NCI-H510A (cell line): Measurements from ENCODE around the gene GPSM1.

ENCODE experiments used
- DNase-seq: peaks from one replicate; lab custom pipeline; 2025; lab: John Stamatoyannopoulos, UW

GPSM1 gene, protein sequence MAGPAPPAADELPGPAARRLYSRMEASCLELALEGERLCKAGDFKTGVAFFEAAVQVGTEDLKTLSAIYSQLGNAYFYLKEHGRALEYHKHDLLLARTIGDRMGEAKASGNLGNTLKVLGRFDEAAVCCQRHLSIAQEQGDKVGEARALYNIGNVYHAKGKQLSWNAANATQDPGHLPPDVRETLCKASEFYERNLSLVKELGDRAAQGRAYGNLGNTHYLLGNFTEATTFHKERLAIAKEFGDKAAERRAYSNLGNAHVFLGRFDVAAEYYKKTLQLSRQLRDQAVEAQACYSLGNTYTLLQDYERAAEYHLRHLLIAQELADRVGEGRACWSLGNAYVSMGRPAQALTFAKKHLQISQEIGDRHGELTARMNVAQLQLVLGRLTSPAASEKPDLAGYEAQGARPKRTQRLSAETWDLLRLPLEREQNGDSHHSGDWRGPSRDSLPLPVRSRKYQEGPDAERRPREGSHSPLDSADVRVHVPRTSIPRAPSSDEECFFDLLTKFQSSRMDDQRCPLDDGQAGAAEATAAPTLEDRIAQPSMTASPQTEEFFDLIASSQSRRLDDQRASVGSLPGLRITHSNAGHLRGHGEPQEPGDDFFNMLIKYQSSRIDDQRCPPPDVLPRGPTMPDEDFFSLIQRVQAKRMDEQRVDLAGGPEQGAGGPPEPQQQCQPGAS

DNA sequence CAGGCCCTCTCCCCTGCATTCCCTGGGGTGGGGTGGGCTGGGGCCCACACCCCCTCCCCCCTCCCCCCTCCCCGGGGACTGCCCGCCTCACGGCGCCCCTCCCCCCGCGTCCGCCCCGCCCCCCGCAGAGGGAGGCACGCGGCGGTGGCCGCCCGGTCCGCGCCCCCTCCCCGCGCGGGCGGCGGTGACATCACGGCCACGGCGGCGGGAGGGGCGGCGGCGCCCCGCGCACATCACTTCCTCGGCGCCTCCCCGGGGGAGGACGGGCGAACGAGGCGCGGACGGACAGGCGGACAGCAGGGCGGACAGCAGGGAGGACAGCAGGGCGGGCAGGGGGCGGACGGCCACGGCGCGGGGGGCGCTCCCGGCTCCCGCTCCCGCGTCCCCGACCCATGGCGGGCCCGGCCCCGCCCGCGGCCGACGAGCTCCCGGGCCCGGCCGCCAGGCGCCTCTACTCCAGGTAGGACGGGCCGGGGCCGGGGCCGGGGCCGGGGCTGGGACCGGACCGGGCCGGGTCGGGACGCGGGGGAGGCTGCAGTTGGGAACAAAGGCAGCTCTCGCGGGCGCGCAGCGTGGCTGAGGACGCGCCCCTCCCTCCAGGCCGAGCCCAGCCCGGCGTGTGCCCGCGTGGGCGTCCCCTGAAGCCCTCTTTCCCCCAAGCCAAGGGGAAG is at the start of gene GPSM1:
TSS of gene GPSM1 (plus strand) at position 236 of the 671 bp plus-strand sequence. CDS start at position 393, 157 bp downstream.
- no peak for DNase-seq

DNA sequence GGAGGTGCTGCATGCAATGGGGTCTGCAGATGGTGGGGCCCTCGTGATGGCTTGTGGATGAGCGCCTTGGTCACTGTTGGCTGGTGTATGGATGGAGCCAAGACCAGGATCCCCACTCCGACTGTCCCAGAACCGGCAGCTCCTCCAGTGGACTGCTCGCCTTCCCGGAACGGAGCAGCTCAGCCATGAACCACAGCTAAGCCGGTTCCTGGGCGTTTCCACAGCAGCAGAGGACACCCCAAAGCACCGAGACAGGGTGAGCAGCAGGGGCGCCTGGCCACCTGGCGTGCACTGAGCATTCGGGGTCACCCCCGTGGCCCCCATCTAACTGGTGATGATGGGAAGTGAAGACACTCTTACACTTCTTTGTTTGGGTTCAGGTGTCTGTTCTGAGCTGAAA is 49.6 kb upstream of the GPSM1 start:
- no peak for DNase-seq

DNA sequence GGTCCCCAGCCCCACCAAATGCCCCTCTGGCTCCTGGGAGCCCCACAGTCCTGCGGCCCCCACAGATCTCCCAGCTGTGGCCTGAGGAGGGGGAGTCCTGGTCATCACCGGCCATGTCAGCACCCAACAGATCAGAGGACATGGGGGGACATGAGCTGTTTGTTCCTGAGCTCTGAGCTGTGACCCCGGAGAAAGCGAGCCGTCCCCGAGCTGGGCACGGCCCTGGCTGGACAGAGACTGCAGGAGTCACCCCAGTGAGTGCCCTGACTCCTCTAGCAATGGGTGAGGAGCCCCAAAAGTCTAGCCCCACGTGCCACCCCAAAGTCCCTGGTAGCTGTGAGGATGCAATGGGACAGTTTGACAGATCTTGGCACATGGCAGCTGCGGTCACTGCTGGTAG is 49.1 kb upstream of the GPSM1 start:
- DNase-seq, result no peak

DNA sequence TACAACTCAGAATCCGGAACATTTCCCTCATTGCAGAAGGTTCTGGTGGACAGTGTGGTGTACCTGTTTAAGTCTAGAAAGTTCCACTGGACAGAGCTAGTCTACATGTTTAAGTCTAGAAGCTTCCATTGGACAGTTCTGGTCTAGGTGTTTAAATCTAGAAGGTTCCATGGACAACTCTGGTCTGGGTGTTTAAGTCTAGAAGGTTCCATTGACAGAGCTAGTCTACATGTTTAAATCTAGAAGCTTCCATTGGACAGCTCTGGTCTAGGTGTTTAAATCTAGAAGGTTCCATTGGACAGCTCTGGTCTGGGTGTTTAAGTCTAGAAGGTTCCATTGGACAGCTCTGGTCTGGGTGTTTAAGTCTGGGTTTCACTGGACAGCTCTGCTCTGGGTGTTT is 48.4 kb upstream of the GPSM1 start:
- DNase-seq, result no peak

DNA sequence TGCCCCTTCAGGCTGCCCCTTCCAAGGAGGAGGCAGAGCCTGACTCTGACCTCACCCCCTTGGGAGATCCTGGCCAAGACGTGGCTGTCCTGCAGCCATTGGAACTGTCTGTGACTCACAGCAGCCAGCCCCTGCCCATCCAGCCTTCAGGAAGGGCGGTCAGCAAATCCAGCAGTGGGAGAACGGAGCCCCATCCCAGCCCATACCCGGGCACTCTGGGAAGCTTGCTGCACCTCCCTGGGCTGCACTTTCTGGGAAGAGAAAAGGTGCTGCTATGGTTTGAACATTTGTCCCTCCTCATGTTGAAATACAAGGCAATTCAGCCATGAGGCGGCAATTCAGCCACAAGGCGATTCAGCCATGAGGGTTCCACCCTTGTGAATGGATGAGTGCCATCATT is 47.9 kb upstream of the GPSM1 start:
- no peak for DNase-seq

DNA sequence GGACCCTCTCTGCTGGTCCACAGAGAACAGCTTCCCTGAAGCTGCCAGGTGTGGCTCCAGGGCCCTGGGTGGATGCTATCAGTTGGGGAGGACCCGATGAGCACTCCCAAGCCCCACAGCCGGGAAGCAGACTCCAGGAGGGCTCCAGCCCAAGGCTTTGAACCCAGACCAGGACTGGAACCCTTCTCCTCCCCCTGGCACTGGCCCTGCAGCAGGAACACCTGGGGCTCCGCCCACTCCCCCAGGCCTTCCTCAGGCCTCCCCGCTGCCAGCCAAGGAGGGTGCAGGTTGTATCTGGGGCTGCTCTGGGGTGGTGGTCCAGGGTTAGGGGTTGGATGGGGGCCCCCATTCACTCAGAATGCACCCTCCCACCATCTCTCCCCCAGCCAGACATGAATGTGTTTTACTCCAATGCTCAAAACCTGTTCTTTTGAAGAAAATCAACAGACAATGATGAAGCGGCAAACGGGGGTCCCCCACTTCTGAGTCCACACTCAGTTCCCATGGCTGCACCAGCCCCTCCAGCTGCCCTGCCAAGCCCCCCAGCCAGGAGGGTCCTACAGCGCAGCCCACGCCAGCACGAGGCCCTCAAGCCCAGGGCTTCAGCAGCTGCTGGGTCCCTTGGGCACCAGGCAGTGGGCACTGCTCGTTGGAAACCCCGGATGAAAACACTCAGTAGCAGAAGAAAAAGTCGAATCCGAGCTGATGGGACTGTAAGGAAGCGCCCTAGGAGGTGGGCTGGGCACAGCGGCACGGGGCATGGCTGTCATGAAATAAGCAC is 46.6 kb upstream of the GPSM1 start:
- DNase-seq, result no peak

DNA sequence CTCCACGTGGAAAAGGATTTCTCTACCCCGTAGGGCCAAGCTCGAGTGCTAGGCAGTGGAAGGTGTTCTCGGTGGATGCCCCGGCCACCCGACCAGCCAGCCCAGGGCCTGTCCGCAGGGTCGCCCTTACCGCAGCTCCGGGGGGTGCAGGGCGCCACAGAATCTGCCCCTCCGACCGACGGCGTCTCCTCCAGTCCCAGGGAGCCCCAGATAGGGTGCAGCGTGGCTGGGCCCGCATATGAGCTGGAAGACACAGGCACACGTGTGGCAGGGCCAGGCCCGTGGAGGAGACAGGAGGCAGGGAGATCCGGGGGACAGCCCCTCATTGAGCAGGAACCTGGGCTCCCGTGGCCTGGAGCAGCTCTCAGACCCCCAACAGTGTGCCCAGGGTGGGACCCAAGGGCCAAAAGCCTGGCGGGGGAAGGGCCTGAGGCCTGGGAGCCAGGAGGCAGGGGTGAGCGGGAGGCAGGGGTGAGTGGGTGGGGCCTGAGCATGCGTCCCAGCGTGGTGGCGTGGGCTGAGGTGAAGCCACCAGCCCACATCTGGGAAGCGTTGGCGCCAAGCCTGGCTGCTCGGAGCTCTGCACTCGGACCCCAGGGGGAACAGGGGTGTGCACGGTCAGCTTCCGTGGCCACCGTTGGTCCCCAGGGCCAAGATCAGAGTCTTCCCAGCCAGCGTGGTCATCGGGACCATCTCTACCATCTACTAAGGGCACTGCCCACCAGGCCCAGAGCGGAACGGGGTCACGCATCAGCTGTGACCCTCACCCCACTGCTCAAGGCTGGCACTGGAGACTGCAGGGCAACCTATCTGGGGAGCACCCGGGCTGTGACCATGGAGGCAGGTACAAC is 45.7 kb upstream of the GPSM1 start:
- no peak for DNase-seq

DNA sequence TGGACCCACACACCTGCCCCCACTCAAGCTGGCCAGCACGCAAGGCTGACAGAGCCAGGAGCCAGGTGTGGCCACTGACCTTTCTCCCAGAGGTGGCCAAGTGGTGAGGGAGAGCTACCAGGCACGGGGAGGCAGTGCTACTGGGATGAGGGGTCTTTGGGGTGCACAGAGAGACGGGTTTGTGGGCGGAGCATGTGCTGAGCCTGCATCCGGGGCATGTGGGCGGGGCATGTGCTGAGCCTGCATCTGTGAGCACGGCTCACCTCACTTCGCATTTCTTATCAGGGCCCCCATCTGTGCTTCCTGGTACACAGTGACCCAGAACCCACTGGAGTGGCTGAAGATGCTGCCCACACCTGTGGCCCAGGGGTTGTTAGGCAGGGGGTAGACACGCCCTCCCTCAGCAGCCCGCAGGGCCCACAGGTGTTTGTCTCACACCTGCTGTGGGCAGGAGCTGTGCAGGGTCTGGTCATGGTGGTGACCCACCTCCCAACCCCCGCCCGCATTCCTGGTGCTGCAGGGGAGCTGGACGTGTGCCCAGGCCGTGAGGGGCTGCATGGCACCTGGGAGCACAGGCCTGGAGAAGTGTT is 45.0 kb upstream of the GPSM1 start:
- DNase-seq, result no peak

DNA sequence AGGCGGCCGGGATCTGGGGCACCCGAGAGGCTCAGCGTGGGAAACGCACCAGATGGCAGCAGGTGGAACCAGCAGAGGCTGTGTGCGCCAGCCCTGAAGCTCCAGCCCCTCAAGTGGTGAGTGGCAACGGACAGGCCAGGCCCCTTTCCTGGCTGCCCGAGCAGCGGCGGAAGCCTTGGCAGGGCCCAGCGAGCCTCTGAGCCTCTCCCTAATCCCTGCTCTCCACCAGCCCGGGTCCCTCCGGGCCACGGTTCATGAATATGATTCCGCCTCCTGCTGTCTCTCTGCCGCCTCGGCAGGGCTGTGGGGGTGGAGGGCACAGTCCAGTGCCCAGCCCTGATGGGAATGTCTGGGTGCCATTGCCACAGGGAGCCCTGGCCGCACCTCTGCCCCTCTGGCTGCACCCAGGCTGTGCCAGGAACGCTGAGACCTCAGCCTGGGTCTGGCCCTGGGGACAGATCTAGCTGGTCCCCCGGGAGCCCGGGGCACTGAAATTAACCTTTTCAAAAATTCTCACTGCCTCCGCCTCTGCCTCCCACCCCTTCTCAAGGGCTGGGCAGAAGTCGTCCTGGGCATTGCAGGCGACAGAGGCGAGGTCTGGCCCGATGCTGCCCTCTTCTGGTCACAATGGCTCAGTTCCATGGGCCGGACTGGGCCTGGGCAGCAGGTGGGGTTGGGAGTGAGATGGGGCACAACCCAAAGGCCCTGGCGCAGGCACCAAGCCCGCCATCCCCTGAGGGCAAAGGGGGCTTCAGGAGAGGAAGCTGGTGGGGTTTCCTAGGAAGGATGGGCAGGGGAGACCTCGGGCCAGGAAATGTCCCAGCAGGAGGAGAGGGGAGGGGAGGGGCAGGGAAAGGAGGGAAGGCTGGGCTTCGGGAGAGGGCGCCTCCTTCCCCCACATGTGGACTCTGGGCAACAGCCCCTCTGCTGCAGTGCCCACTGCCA is 43.8 kb upstream of the GPSM1 start:
- DNase-seq, result peak; percentile 64

DNA sequence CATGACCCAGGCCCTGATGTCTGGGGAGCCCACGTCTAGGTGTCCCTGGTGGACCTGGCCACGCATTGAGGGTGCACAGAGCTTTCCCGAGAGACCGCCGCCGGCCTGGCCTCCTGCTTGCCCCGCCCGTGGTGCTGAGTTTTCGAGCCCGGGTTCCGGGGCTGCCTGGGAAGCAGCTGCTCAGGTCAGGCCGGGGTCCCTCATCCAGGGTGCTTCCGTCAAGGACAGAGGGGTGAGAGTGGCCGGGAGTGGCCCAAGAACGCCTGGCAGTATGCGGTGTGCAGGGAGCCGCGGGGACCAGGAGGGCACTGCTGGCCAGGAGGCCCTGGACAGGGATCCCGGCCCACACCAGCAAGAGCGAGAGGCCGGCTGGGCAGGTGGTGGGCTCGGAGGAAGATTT is 43.0 kb upstream of the GPSM1 start:
- DNase-seq, result no peak

DNA sequence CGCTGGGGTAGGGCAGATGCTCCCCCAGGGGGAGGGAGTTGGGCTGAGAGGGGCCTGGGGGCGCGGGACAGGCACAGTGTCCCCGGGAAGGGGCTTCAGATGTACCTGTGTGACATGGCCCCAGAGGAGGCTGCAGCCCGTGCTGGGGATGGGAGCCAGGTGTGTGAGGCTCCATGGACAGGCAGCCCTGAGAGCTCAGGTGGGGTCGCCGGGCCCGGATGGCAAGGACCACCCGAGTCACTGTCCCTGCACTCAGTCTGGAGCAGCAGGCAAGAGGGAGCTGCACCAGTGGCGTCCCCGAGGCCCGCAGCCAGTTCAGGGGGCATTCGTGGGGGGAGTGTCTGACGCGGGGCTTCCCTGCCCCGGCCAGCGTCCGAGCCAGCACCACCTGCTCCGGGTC is 42.4 kb upstream of the GPSM1 start:
- no peak for DNase-seq

GRCh38 chr9:136285501-136286358 is 41.6 kb upstream of the GPSM1 start:
- DNase-seq, result no peak

DNA sequence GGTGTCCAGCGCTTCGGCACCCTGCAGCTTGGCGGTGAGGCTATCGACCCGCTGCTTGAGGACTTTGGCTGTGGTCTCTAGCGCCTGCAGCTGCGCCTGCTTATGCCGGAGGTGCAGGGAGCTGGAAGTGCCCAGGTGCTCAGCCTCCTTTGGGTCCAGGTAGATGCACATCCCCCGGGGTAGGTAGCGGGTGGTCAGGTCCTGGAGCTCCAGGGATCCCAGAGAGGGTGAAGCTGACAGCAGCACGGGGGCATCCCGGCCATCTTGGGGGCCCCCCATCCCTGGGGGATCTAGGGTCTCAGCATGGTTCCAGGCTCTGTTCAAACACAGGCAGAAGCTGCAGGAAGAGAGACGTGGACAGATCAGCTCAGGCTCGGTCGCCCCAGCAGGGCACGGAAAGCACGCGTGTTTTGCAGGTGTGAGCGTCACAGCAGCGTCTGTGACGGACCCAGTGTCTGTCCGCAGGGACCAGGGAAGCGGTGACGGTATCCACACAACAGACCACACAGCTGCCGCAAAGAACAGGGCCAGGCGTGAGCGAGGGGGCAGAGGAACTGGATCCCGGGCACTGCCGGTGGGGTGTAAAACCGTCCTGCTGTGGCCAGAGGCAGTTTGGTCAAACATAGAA is 40.9 kb upstream of the GPSM1 start:
- DNase-seq, result no peak

GRCh38 chr9:136286987-136287379 is 40.4 kb upstream of the GPSM1 start:
- DNase-seq, result no peak

GRCh38 chr9:136287960-136288753 is 39.2 kb upstream of the GPSM1 start:
- DNase-seq, result no peak

DNA sequence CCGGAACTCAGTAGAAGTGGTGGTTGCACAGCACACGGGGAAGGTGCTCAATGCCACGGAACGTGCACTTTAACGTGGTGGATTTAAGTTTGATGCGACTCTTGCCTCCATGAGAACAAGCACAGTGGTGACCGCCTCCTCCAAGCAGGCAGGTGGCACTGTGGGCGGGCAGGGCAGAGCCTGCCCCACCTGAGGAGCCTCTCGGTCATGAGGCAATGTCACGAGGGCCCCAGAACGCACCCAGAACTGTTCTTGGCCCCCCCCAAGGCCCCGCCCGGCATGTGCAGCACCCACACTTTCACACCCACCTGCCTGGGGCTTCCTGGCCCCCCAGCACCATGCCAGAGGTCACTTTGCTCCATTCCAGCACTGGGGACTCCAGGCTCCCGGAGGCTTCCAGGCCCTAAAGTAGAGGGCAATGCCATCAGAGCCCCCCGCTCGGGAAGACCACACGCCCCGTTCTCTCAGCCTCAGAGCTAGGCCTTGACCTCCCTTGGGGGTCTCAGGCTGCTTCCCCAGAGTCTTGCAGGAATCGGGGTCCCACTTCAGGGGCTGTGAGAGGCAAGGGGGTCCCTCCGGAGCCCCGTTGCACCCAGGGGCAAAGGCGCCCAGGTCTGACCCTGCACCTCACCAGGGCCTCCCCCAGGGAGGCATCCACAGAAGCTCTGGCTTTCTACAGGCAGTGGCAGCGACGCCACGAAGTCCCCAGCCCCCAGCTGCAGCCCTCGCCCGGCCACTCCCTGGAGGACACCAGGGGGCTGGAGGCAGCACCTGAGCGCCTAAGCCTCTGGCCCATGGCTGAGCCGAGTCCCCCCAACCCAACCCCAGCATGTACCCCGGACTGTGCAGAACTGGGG is 37.5 kb upstream of the GPSM1 start:
- no peak for DNase-seq
